SK-N-SH treated with all-trans-retinoic acid at 6 μM for 48 hours (cell line): ENCODE data around the gene FAT1.

ENCODE experiments used
- ATAC-seq: fragments of 200-7000 bp; cut with Tn5 transposase; 3 replicates; pipeline ENCODE4 v1.9.1; 2020; ENCODE audit warnings: mild to moderate bottlenecking, moderate library complexity
- ARNTL ChIP-seq: fragments of 450-650 bp; formaldehyde crosslinking; IDR thresholded peaks from 2 replicates; pipeline ENCODE4 v1.5.0; 2020; ENCODE audit warnings: low read depth, mild to moderate bottlenecking, moderate library complexity, borderline replicate concordance
- BACH2 ChIP-seq: fragments of 250-450 bp; sonication (Bioruptor Pico); IDR thresholded peaks from 2 replicates; pipeline ENCODE4 v1.9.0; 2021; ENCODE audit warnings: mild to moderate bottlenecking, borderline replicate concordance
- CREB5 ChIP-seq: fragments of 250-450 bp; sonication (Bioruptor Pico); IDR thresholded peaks from 2 replicates; pipeline ENCODE4 v1.5.1; 2020; ENCODE audit warnings: low read depth, mild to moderate bottlenecking, moderate library complexity
- CSRNP3 ChIP-seq: fragments of 250-450 bp; sonication (Bioruptor Pico); IDR thresholded peaks from 2 replicates; pipeline ENCODE4 v1.5.1; 2021; ENCODE audit warnings: mild to moderate bottlenecking, moderate library complexity
- ESRRG ChIP-seq: fragments of 250-450 bp; sonication (Bioruptor Pico); IDR thresholded peaks from 2 replicates; pipeline ENCODE4 v1.6.1; 2021; ENCODE audit warnings: mild to moderate bottlenecking
- GLIS3 ChIP-seq: fragments of 250-450 bp; sonication (Bioruptor Pico); IDR thresholded peaks from 2 replicates; pipeline ENCODE4 v1.5.0; 2020; ENCODE audit warnings: mild to moderate bottlenecking, moderate library complexity
- ISL1 ChIP-seq: fragments of 250-450 bp; sonication (Bioruptor Pico); IDR thresholded peaks from 2 replicates; pipeline ENCODE4 v2.1.2; 2022; ENCODE audit warnings: mild to moderate bottlenecking, moderate library complexity
- OSR1 ChIP-seq: fragments of 250-450 bp; sonication (Bioruptor Pico); IDR thresholded peaks from 2 replicates; pipeline ENCODE4 v1.8.0; 2022; ENCODE audit warnings: moderate library complexity, mild to moderate bottlenecking, inconsistent platforms
- PATZ1 ChIP-seq: fragments of 250-450 bp; sonication (Bioruptor Pico); IDR thresholded peaks from 2 replicates; pipeline ENCODE4 v1.8.0; 2020; ENCODE audit warnings: mild to moderate bottlenecking, moderate library complexity, borderline replicate concordance
- POU6F1 ChIP-seq: fragments of 250-450 bp; sonication (Bioruptor Pico); IDR thresholded peaks from 2 replicates; pipeline ENCODE4 v1.8.0; 2021; ENCODE audit warnings: low read depth, mild to moderate bottlenecking, moderate library complexity, borderline replicate concordance
- PPARA ChIP-seq: fragments of 250-450 bp; sonication (Bioruptor Pico); IDR thresholded peaks from 2 replicates; pipeline ENCODE4 v1.5.0; 2020; ENCODE audit warnings: mild to moderate bottlenecking, borderline replicate concordance
- RARB ChIP-seq: fragments of 250-450 bp; sonication (Bioruptor Pico); IDR thresholded peaks from 2 replicates; pipeline ENCODE4 v1.8.0; 2021; ENCODE audit warnings: mild to moderate bottlenecking, moderate library complexity
- SNAI2 ChIP-seq: fragments of 250-450 bp; sonication (Bioruptor Pico); IDR thresholded peaks from 2 replicates; pipeline ENCODE4 v1.5.0; 2020; ENCODE audit warnings: mild to moderate bottlenecking, moderate library complexity
- TCF4 ChIP-seq: fragments of 250-450 bp; sonication (Bioruptor Pico); IDR thresholded peaks from 2 replicates; pipeline ENCODE4 v1.8.0; 2021; ENCODE audit warnings: mild to moderate bottlenecking, moderate library complexity, borderline replicate concordance
- TOX ChIP-seq: fragments of 250-450 bp; sonication (Bioruptor Pico); IDR thresholded peaks from 2 replicates; pipeline ENCODE4 v1.8.0; 2021; ENCODE audit warnings: mild to moderate bottlenecking, moderate library complexity, borderline replicate concordance
- TSHZ2 ChIP-seq: fragments of 250-450 bp; sonication (Bioruptor Pico); IDR thresholded peaks from 2 replicates; pipeline ENCODE4 v1.5.0; 2020; ENCODE audit warnings: mild to moderate bottlenecking, moderate library complexity
- ZC3H10 ChIP-seq: fragments of 250-450 bp; sonication (Bioruptor Pico); IDR thresholded peaks from 2 replicates; pipeline ENCODE4 v1.5.1; 2021; ENCODE audit warnings: mild to moderate bottlenecking, moderate library complexity
- ZFP3 ChIP-seq: fragments of 250-450 bp; sonication (Bioruptor Pico); IDR thresholded peaks from 2 replicates; pipeline ENCODE4 v1.5.0; 2020; ENCODE audit warnings: mild to moderate bottlenecking, moderate library complexity
- ZFP30 ChIP-seq: fragments of 450-650 bp; formaldehyde crosslinking; IDR thresholded peaks from 2 replicates; pipeline ENCODE4 v1.5.0; 2022; ENCODE audit warnings: mild to moderate bottlenecking, moderate library complexity
- ZNF565 ChIP-seq: fragments of 450-650 bp; formaldehyde crosslinking; conservative IDR thresholded peaks from 2 replicates; pipeline ENCODE4 v1.5.0; 2020; ENCODE audit warnings: low read depth, mild to moderate bottlenecking, moderate library complexity
- ZNF70 ChIP-seq: fragments of 450-650 bp; formaldehyde crosslinking; IDR thresholded peaks from 2 replicates; pipeline ENCODE4 v1.5.0; 2020; ENCODE audit warnings: mild to moderate bottlenecking, moderate library complexity

Gene FAT1

GRCh38 chr4:186669159-186669731, 54.4 kb downstream of the FAT1 start:
- peak; percentile 92 for ATAC-seq
- TF ChIP-seq TOX (no peak), SNAI2 (CRISPR knock-in tag) (no peak), RARB (CRISPR knock-in tag) (no peak), POU6F1 (CRISPR knock-in tag) (no peak), TCF4 (CRISPR knock-in tag) (no peak), ZNF565 (CRISPR knock-in tag) (no peak), ESRRG (CRISPR knock-in tag) (no peak), PPARA (no peak), ZNF70 (CRISPR knock-in tag) (no peak), CSRNP3 (no peak), ISL1 (CRISPR knock-in tag) (no peak), ZC3H10 (CRISPR knock-in tag) (no peak), OSR1 (no peak), GLIS3 (CRISPR knock-in tag) (no peak), ARNTL (CRISPR knock-in tag) (no peak), PATZ1 (CRISPR knock-in tag) (no peak), BACH2 (CRISPR knock-in tag) (no peak)

- ATAC-seq: no peak
- TF ChIP-seq ZFP30 (no peak), ZFP3 (CRISPR knock-in tag) (no peak), ZNF565 (CRISPR knock-in tag) (no peak), ISL1 (CRISPR knock-in tag) (no peak), PATZ1 (CRISPR knock-in tag) (no peak), TSHZ2 (no peak)
Measured at GRCh38 chr4:186666750-186667149, 56.9 kb downstream of the FAT1 start.

- TF ChIP-seq ZNF70 (CRISPR knock-in tag) (no peak), ZNF565 (CRISPR knock-in tag) (no peak), ESRRG (CRISPR knock-in tag) (no peak), GLIS3 (CRISPR knock-in tag) (no peak), CREB5 (CRISPR knock-in tag) (no peak), SNAI2 (CRISPR knock-in tag) (no peak), ISL1 (CRISPR knock-in tag) (no peak), POU6F1 (CRISPR knock-in tag) (no peak), PATZ1 (CRISPR knock-in tag) (no peak), PPARA (no peak), BACH2 (CRISPR knock-in tag) (no peak)
- no peak for ATAC-seq
Measured at GRCh38 chr4:186666252-186666651, 57.4 kb downstream of the FAT1 start.
